GM12892 (cell line): ENCODE measurements around the gene SLC27A1.

Experiments used
- POLR2A ChIP-seq: IDR thresholded peaks from 2 replicates; pipeline ENCODE4 v1.6.1; 2011; ENCODE audit warnings: low read depth, low read length, control low read depth
- POLR2AphosphoS5 ChIP-seq: IDR thresholded peaks from 2 replicates; pipeline ENCODE4 v1.6.1; 2011; ENCODE audit warnings: low read depth, low read length, control low read depth
- TAF1 ChIP-seq: IDR thresholded peaks from 2 replicates; pipeline ENCODE4 v1.6.1; 2011; ENCODE audit warnings: low read depth, mild to moderate bottlenecking, control low read depth, low read length, borderline replicate concordance

DNA sequence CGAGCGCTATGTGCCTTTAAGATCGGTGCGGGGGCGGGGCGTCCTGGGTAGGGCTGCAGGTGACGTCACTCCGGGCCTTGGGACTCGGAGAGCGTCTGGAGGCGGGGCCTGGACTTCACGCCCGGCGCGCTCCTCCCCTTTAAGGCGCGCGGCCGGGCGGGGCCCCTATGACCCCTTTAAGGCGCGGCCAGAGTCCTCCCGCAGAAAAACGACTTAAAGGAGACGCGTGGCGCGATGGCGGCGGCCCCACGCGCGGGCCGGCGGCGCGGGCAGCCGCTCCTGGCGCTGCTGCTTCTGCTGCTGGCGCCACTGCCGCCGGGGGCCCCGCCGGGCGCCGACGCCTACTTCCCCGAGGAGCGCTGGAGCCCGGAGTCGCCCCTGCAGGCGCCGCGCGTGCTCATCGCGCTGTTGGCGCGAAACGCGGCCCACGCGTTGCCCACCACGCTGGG is 85.2 kb downstream of the SLC27A1 start, which contains the start of gene COLGALT1:
- TF ChIP-seq TAF1 = no peak
- TF ChIP-seq POLR2A = peak; percentile 69; the same call in 1 of the 2 replicates
- no peak; the same call in 1 of the 2 replicates for TF ChIP-seq POLR2AphosphoS5
